ENCODE measurements around the gene BLVRA.

BLVRA gene

GRCh38 chr7:43757073-43757720 lies 1.3 kb upstream of the BLVRA start:
- DNase-seq (ENCODE audit: low spot score), result no peak
- TF ChIP-seq CTCF (IDR thresholded peaks at IDR 0.05; ENCODE audit: extremely low read depth, insufficient read depth, missing control alignments), result no peak
- in situ Hi-C loops (cut with MboI; ENCODE audit: low pct_unique_long_range_greater_than_20kb, low sequenced_read_pairs, unreplicated experiment), result no loop called here

GRCh38 chr7:43758822-43759683 lies 573 bp downstream of the BLVRA start:
- in situ Hi-C loops (cut with MboI; ENCODE audit: low pct_unique_long_range_greater_than_20kb, low sequenced_read_pairs, unreplicated experiment), result no loop called here
- TF ChIP-seq CTCF (IDR thresholded peaks at IDR 0.05; ENCODE audit: extremely low read depth, insufficient read depth, missing control alignments), result no peak
- DNase-seq (ENCODE audit: low spot score), result peak; percentile 73

GRCh38 chr7:43760861-43761260 lies 2.4 kb downstream of the BLVRA start:
- no peak for DNase-seq (ENCODE audit: low spot score)
- no peak for TF ChIP-seq CTCF (IDR thresholded peaks at IDR 0.05; ENCODE audit: extremely low read depth, insufficient read depth, missing control alignments)
- in situ Hi-C loops (cut with MboI; ENCODE audit: low pct_unique_long_range_greater_than_20kb, low sequenced_read_pairs, unreplicated experiment), result no loop called here

GRCh38 chr7:43761382-43761781 lies 2.9 kb downstream of the BLVRA start:
- no peak for TF ChIP-seq CTCF (IDR thresholded peaks at IDR 0.05; ENCODE audit: extremely low read depth, insufficient read depth, missing control alignments)
- no peak for DNase-seq (ENCODE audit: low spot score)
- in situ Hi-C loops (cut with MboI; ENCODE audit: low pct_unique_long_range_greater_than_20kb, low sequenced_read_pairs, unreplicated experiment), result no loop called here

GRCh38 chr7:43761938-43762692 lies 3.6 kb downstream of the BLVRA start:
- in situ Hi-C loops (cut with MboI; ENCODE audit: low pct_unique_long_range_greater_than_20kb, low sequenced_read_pairs, unreplicated experiment), result no loop called here
- TF ChIP-seq CTCF (IDR thresholded peaks at IDR 0.05; ENCODE audit: extremely low read depth, insufficient read depth, missing control alignments), result no peak
- no peak for DNase-seq (ENCODE audit: low spot score)

- in situ Hi-C loops (cut with MboI; ENCODE audit: low pct_unique_long_range_greater_than_20kb, low sequenced_read_pairs, unreplicated experiment), result no loop called here
These were observed 4.7 kb downstream of the BLVRA start for GRCh38 chr7:43763183-43763582.

More at GRCh38 chr7:43763183-43763582, 4.7 kb downstream of the BLVRA start:
- DNase-seq (ENCODE audit: low spot score), result no peak
- no peak for TF ChIP-seq CTCF (IDR thresholded peaks at IDR 0.05; ENCODE audit: extremely low read depth, insufficient read depth, missing control alignments)

Data from GM13977 (cell line).